ENCODE measurements around the gene POPDC2. TPM values are rescaled to one million over a fixed set of nuclear protein-coding genes. Genes with fewer than 3 reads are reported as not detected.

Gene POPDC2
- total RNA-seq, 1 experiment from 2014 or later = 0.37 TPM

GRCh38 chr3:119592861-119593260 lies 67.5 kb downstream of the POPDC2 start:
- Histone ChIP-seq H3K79me1 (ENCODE audit: insufficient read depth, low read depth, low read length, poor library complexity, severe bottlenecking) (no peaks in the 10 kb centered on the region), H3K4me1 (ENCODE audit: insufficient read depth, low read length) (no peaks in the 10 kb centered on the region; the same call in 1 of the 2 replicates), H3K23me2 (ENCODE audit: insufficient read length, low read depth, low read length, poor library complexity, severe bottlenecking) (no peaks in the 10 kb centered on the region), H4K20me1 (ENCODE audit: control insufficient read depth, insufficient read depth, insufficient read length) (no peaks in the 10 kb centered on the region), H3K18ac (ENCODE audit: insufficient read length, low read depth, low read length) (no peak overlapping the region), H4K91ac (ENCODE audit: insufficient read length, low read depth, low read length) (no peak overlapping the region), H2BK20ac (ENCODE audit: low read depth, low read length, poor library complexity, severe bottlenecking) (no peak overlapping the region), H3K56ac (ENCODE audit: insufficient read length, low read depth, low read length) (no peak overlapping the region), H2BK12ac (ENCODE audit: insufficient read length, low read depth, low read length) (no peak overlapping the region), H3K27me3 (ENCODE audit: insufficient read depth, low read length) (no peaks in the 10 kb centered on the region), H2BK15ac (ENCODE audit: low read depth, low read length) (no peak overlapping the region), H2BK5ac (ENCODE audit: insufficient read length, low read length) (no peak overlapping the region), H3K4ac (ENCODE audit: low read depth, low read length) (no peak overlapping the region), H4K8ac (replicated peaks; ENCODE audit: insufficient read length, low read depth, low read length) (no peak overlapping the region), H2BK120ac (ENCODE audit: low read depth, low read length, poor library complexity, severe bottlenecking) (no peak overlapping the region), H4K5ac (ENCODE audit: insufficient read length, low read depth, low read length) (no peak overlapping the region), H3K27ac (ENCODE audit: insufficient read length, low read depth, low read length) (no peak overlapping the region), H3K14ac (ENCODE audit: insufficient read depth, low read length) (no peak overlapping the region), H3T11ph (ENCODE audit: low read length) (no peak overlapping the region), H3K9ac (ENCODE audit: extremely low read depth, insufficient read length, low read length) (no peak overlapping the region), H3K9me3 (ENCODE audit: control insufficient read depth, low read depth, low read length) (no peaks in the 10 kb centered on the region), H3K23ac (ENCODE audit: insufficient read length, low read depth, low read length) (no peak overlapping the region), H2AK5ac (ENCODE audit: insufficient read length, low read length) (no peak overlapping the region), H3K79me2 (ENCODE audit: insufficient read depth, low read length) (no peaks in the 10 kb centered on the region), H3K4me2 (ENCODE audit: insufficient read depth, insufficient read length, low read length) (no peak overlapping the region), H2AFZ (ENCODE audit: low read length) (no peak overlapping the region)
- peaks cover 0 to 5% (median 2%) of the 10 kb centered on the region in 3 experiments; a peak in 5 of 7 replicates for H3K36me3 Mint-ChIP-seq (ENCODE audit: insufficient read depth in 1 of 3, low read depth in 3 of 3)
- peaks cover 5% of the 10 kb centered on the region for H3K27me3 Mint-ChIP-seq (ENCODE audit: low read depth)
- H3K4me3 Mint-ChIP-seq = no peak overlapping the region
- H3K9me3 Mint-ChIP-seq = peaks cover 6 to 13% of the 10 kb centered on the region in 2 experiments; a peak in 4 of 5 replicates
- DNase-seq = no peak
- peaks cover 17 to 20% of the 10 kb centered on the region in 2 experiments for H3K4me1 Mint-ChIP-seq
- no CpG with 5 or more reads among the region's 1 CpG for WGBS (ENCODE audit: extremely low coverage, insufficient read length, low lambda C conversion rate)
- no peak overlapping the region for H3K27ac Mint-ChIP-seq
- TF ChIP-seq CTCF (conservative IDR thresholded peaks at IDR 0.05) = no peak

Other genes with a start within 250 kb of the POPDC2 start
- 40.4 and 45.0 TPM in 2 replicates for gene TMEM39A, start 197.0 kb downstream of the POPDC2 start, total RNA-seq (2021)
- gene POGLUT1, start 191.6 kb downstream of the POPDC2 start, total RNA-seq (2021) = 22.9 and 23.3 TPM in 2 replicates
- 104 and 109 TPM in 2 replicates for gene TIMMDC1, start 162.0 kb downstream of the POPDC2 start, total RNA-seq (2021)
- gene CD80, start 101.0 kb downstream of the POPDC2 start, total RNA-seq (2021) = not detected in 2 replicates
- gene ADPRH, start 81.1 kb downstream of the POPDC2 start, total RNA-seq (2021) = 3.1 and 3.6 TPM in 2 replicates
- not detected in 2 replicates for gene PLA1A, start 62.7 kb downstream of the POPDC2 start, total RNA-seq (2021)
- 47.0 and 53.4 TPM in 2 replicates for gene COX17, start 16.8 kb upstream of the POPDC2 start, total RNA-seq (2021)
- gene CFAP91, start 42.4 kb upstream of the POPDC2 start, total RNA-seq (2021) = 2.2 and 2.3 TPM in 2 replicates
- not detected in 2 replicates for gene NR1I2, start 121.5 kb upstream of the POPDC2 start, total RNA-seq (2021)